HCT116 (cell line): ENCODE data around the gene VIT. TPM values are rescaled to one million over a fixed set of nuclear protein-coding genes. Genes with fewer than 3 reads are reported as not detected.

Source experiments
- ATAC-seq: fragments of 200-7000 bp; cut with Tn5 transposase; 2 replicates; pipeline ENCODE4 v1.9.1; 2020; ENCODE audit warnings: mild to moderate bottlenecking, moderate library complexity
- BruUV-seq: library from RNA; stranded (reverse); fragments of 400-500 nt; replicated peaks from 2 replicates; lab custom pipeline; 2021; lab: Mats Ljungman, UMichigan
- CTCF ChIA-PET: fragments of 300-600 bp; sonication (Branson Sonifier 250); formaldehyde crosslinking; loops from one replicate; lab custom pipeline; 2021; ENCODE audit warnings: antibody characterized with exemption; lab: Charles Lee
- POLR2A ChIA-PET: fragments of 300-600, 350-600 bp; sonication (Branson Sonifier 250); formaldehyde crosslinking; loops from one replicate; lab custom pipeline; 2021; ENCODE audit warnings: antibody characterized with exemption; lab: Charles Lee
- RAD21 ChIA-PET, 2 experiments: fragments of 300-600 bp; sonication (Branson Sonifier 250); formaldehyde crosslinking; loops; one replicate each; lab custom pipeline; 2023; ENCODE audit warnings: low total read pairs in 2 of 2; ENCODE audit not compliant: uncharacterized antibody in 2 of 2, unreplicated experiment in 2 of 2, low non-redundant PET in 1 of 2; lab: Charles Lee
- DNase-seq: peaks from one replicate; pipeline ENCODE4 v3.0.0-alpha.2; 2010; ENCODE audit warnings: low read depth, low spot score
- H2AFZ ChIP-seq: fragments of 200-600 bp; shearing (Covaris generic), sonication (generic); 2 replicates; pipeline ENCODE4 v1.6.1; 2017; ENCODE audit warnings: low read depth, mixed run types, mixed read lengths, antibody characterized with exemption, low read length; ENCODE audit not compliant: poor library complexity, severe bottlenecking
- H3K27ac ChIP-seq: 2 replicates; pipeline ENCODE4 v1.5.1; 2012; ENCODE audit warnings: low read depth, low read length
- H3K27me3 ChIP-seq: fragments of 200-600 bp; sonication (generic); 2 replicates; pipeline ENCODE4 v1.6.1; 2016; ENCODE audit warnings: mixed run types, low read length, mixed read lengths; ENCODE audit not compliant: insufficient read depth
- H3K36me3 ChIP-seq, 2 experiments: fragments of 200-500 bp in 1 of 2; fragments of 200-600 bp in 1 of 2; sonication (Bioruptor generic) in 1 of 2; sonication (generic) in 1 of 2; 2 replicates each; pipeline versions ENCODE4 v1.5.1 to v1.6.1; 2014 to 2016; ENCODE audit warnings: low read length in 2 of 2, inconsistent platforms in 1 of 2, mixed read lengths in 1 of 2, mixed run types in 1 of 2; ENCODE audit not compliant: insufficient read depth in 2 of 2, control insufficient read depth in 1 of 2
- H3K4me1 ChIP-seq, 2 experiments: fragments of 200-600 bp in 1 of 2; sonication (generic) in 1 of 2; 2 replicates each; pipeline versions ENCODE4 v1.5.1 to v1.6.1; 2012 to 2017; ENCODE audit warnings: low read length in 2 of 2, inconsistent platforms in 1 of 2, mild to moderate bottlenecking in 1 of 2, mixed read lengths in 1 of 2, mixed run types in 1 of 2, moderate library complexity in 1 of 2; ENCODE audit not compliant: insufficient read depth in 2 of 2, control insufficient read depth in 1 of 2
- H3K4me2 ChIP-seq: fragments of 200-600 bp; sonication (generic); 2 replicates; pipeline ENCODE4 v1.6.1; 2017; ENCODE audit warnings: mixed run types, low read length, mixed read lengths
- H3K4me3 ChIP-seq, 2 experiments: fragments of 200-600 bp in 1 of 2; sonication (generic) in 1 of 2; replicated peaks in 1 of 2; 2 replicates each; pipeline ENCODE4 v1.5.1; 2011 to 2016; ENCODE audit warnings: low read length in 2 of 2, control low read depth in 1 of 2, low read depth in 1 of 2, mild to moderate bottlenecking in 1 of 2, mixed read lengths in 1 of 2, mixed run types in 1 of 2
- H3K79me2 ChIP-seq: fragments of 200-600 bp; sonication (generic); 2 replicates; pipeline ENCODE4 v1.6.1; 2017; ENCODE audit warnings: mild to moderate bottlenecking, mixed run types, low read length, moderate library complexity, mixed read lengths; ENCODE audit not compliant: insufficient read depth
- H3K9ac ChIP-seq: fragments of 200-600 bp; sonication (generic); 2 replicates; pipeline ENCODE4 v1.6.1; 2016; ENCODE audit warnings: low read length, mixed read lengths
- H3K9me2 ChIP-seq: fragments of 200-600 bp; sonication (generic), shearing (Covaris generic); 2 replicates; pipeline ENCODE4 v1.6.1; 2017; ENCODE audit warnings: mixed run types, mild to moderate bottlenecking, moderate library complexity; ENCODE audit not compliant: insufficient read depth
- H3K9me3 ChIP-seq, 2 experiments: fragments of 200-500 bp in 1 of 2; fragments of 200-600 bp in 1 of 2; sonication (Bioruptor generic) in 1 of 2; sonication (generic) in 1 of 2; 2 replicates each; pipeline ENCODE4 v1.6.1; 2014 to 2017; ENCODE audit warnings: low read length in 2 of 2, mixed read lengths in 2 of 2, inconsistent platforms in 1 of 2, low read depth in 1 of 2, mild to moderate bottlenecking in 1 of 2, mixed run types in 1 of 2, moderate library complexity in 1 of 2; ENCODE audit not compliant: control insufficient read depth in 1 of 2, insufficient read depth in 1 of 2
- H4K20me1 ChIP-seq: fragments of 200-600 bp; sonication (generic), shearing (Covaris generic); 2 replicates; pipeline ENCODE4 v1.6.1; 2017; ENCODE audit warnings: mixed run types, mild to moderate bottlenecking, moderate library complexity; ENCODE audit not compliant: insufficient read depth
- CBX3 ChIP-seq: IDR thresholded peaks from 2 replicates; pipeline ENCODE4 v1.6.1; 2012; ENCODE audit warnings: low read depth
- CEBPB ChIP-seq: IDR thresholded peaks from 2 replicates; pipeline ENCODE4 v1.6.1; 2012; ENCODE audit warnings: low read depth
- EZH2 ChIP-seq: fragments of 200-600 bp; sonication (generic); IDR thresholded peaks from 2 replicates; pipeline ENCODE4 v1.6.1; 2017; ENCODE audit warnings: antibody characterized with exemption, mixed run types
- EZH2phosphoT487 ChIP-seq: fragments of 200-600 bp; IDR thresholded peaks from 2 replicates; pipeline ENCODE4 v1.6.1; 2018; ENCODE audit warnings: antibody characterized with exemption, borderline replicate concordance
- FOSL1 ChIP-seq: IDR thresholded peaks from 2 replicates; pipeline ENCODE4 v1.6.1; 2012; ENCODE audit warnings: low read depth
- JUND ChIP-seq: IDR thresholded peaks from 2 replicates; pipeline ENCODE4 v1.6.1; 2012
- POLR2A ChIP-seq: IDR thresholded peaks from 2 replicates; pipeline ENCODE4 v1.7.0; 2011; ENCODE audit warnings: borderline replicate concordance; ENCODE audit not compliant: insufficient read depth, insufficient read length; ENCODE audit errors: extremely low read depth
- POLR2AphosphoS5 ChIP-seq: IDR thresholded peaks from 2 replicates; pipeline ENCODE4 v1.6.1; 2011; ENCODE audit warnings: mild to moderate bottlenecking, low read depth, low read length, moderate library complexity
- SIN3A ChIP-seq: IDR thresholded peaks from 2 replicates; pipeline ENCODE4 v1.6.1; 2012; ENCODE audit warnings: low read depth
- YY1 ChIP-seq: IDR thresholded peaks from 2 replicates; pipeline ENCODE4 v1.6.1; 2011; ENCODE audit warnings: low read length, low read depth, moderate library complexity, mild to moderate bottlenecking; ENCODE audit not compliant: insufficient replicate concordance; ENCODE audit errors: extremely low read depth
- intact Hi-C: fragments of 100-400 bp; cut with micrococcal nuclease; formaldehyde crosslinking; loops from 2 replicates; pipeline ENCODE4 v1.10.0; 2022
- total RNA-seq: library from RNA; stranded (reverse); gene quantifications from one replicate; pipeline ENCODE4 v1.2.1, GENCODE V29; 2021; ENCODE audit not compliant: unreplicated experiment
- TF ChIP-seq, protein P1 (sequence below), 3 experiments: fragments of 200-600 bp in 1 of 3; sonication (generic) in 1 of 3; IDR thresholded peaks in 2 of 3; conservative IDR thresholded peaks in 1 of 3; 2 replicates each; pipeline ENCODE4 v1.5.1; 2012 to 2017; ENCODE audit warnings: low read depth in 2 of 3, low read length in 2 of 3, antibody characterized with exemption in 1 of 3, borderline replicate concordance in 1 of 3, control low read depth in 1 of 3, mild to moderate bottlenecking in 1 of 3, mixed read lengths in 1 of 3, mixed run types in 1 of 3, moderate library complexity in 1 of 3; ENCODE audit not compliant: insufficient read depth in 1 of 3
- TF ChIP-seq, protein P2 (sequence below): IDR thresholded peaks from 2 replicates; pipeline ENCODE4 v1.6.1; 2012; ENCODE audit warnings: low read depth
- TF ChIP-seq, protein P3 (sequence below): IDR thresholded peaks from 2 replicates; pipeline ENCODE4 v1.6.1; 2012

Gene VIT
- total RNA-seq, 1 experiment from 2014 or later: not detected

DNA sequence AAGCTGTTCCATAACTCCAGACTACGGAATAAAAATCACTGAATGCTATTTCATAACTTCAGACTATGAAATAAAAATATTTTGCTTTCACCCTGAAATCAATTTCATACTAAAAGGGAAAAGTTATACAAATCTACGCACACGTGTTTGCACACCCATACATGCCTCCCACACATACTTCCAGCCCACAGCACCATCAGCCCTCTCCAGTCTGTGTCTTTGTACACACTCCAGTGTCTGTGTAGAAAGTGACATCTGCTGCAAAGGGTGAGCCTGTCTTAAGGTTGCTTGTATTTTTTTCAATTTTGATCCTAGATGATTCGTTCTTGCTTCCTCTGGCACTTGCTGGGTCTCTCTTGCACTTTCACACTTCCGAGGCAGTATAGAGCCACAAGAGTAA, 53.6 kb downstream of the VIT start (continued):
- TF ChIP-seq CEBPB (no peak), POLR2A (no peak)
- TF ChIP-seq, all 23 proteins: peak for 0

DNA sequence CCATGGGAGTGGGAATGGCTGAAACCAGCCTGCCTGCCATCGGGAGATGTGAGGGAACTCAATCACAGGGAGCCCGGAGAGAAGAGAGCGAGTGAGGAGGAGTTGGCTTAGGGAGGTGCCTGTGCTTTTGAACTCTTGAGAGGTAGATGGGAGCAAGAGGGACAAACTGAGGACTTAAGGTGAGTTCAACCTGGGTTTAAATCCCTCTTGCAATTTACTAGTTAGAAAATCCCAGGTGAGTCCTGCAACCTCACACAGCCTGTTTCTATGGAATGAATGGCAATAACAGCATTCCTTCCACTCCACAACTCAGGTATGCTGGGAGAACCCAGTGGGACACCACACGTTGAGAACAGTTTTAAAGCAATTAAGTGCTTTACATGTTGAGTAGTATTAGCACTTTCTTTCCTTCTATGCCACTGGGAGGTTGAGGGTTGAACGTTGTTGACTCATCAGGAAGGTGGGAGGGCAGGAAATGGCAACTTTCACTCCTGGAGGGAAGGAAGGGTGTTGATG, 57.3 kb downstream of the VIT start:
- ATAC-seq: no peak
- intact Hi-C loops: loop anchor here (10.0 kb wide), 1 partner anchor 249 kb away; no protein-coding TSS in a partner anchor
- ChIA-PET RAD21 (no interaction called here), CTCF (interaction anchor here (1.7 kb wide), 1 partner anchor 17 kb away, joined by 5 read pairs; no protein-coding TSS in a partner anchor), POLR2A (no interaction called here)
- no peak for TF ChIP-seq EZH2
- no peak for TF ChIP-seq POLR2AphosphoS5
- no peak for TF ChIP-seq FOSL1
- TF ChIP-seq YY1: no peak
- TF ChIP-seq, protein P1, sequence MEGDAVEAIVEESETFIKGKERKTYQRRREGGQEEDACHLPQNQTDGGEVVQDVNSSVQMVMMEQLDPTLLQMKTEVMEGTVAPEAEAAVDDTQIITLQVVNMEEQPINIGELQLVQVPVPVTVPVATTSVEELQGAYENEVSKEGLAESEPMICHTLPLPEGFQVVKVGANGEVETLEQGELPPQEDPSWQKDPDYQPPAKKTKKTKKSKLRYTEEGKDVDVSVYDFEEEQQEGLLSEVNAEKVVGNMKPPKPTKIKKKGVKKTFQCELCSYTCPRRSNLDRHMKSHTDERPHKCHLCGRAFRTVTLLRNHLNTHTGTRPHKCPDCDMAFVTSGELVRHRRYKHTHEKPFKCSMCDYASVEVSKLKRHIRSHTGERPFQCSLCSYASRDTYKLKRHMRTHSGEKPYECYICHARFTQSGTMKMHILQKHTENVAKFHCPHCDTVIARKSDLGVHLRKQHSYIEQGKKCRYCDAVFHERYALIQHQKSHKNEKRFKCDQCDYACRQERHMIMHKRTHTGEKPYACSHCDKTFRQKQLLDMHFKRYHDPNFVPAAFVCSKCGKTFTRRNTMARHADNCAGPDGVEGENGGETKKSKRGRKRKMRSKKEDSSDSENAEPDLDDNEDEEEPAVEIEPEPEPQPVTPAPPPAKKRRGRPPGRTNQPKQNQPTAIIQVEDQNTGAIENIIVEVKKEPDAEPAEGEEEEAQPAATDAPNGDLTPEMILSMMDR (IDR thresholded peaks at IDR 0.05 in 2 of 3, conservative IDR thresholded peaks at IDR 0.05 in 1 of 3; ENCODE audit: borderline replicate concordance in 1 of 3, insufficient read depth in 1 of 3, low read depth in 2 of 3, low read length in 2 of 3): no peak
- TF ChIP-seq SIN3A: no peak
- no peak for TF ChIP-seq CBX3
- no peak for TF ChIP-seq EZH2phosphoT487
- TF ChIP-seq, protein P2, sequence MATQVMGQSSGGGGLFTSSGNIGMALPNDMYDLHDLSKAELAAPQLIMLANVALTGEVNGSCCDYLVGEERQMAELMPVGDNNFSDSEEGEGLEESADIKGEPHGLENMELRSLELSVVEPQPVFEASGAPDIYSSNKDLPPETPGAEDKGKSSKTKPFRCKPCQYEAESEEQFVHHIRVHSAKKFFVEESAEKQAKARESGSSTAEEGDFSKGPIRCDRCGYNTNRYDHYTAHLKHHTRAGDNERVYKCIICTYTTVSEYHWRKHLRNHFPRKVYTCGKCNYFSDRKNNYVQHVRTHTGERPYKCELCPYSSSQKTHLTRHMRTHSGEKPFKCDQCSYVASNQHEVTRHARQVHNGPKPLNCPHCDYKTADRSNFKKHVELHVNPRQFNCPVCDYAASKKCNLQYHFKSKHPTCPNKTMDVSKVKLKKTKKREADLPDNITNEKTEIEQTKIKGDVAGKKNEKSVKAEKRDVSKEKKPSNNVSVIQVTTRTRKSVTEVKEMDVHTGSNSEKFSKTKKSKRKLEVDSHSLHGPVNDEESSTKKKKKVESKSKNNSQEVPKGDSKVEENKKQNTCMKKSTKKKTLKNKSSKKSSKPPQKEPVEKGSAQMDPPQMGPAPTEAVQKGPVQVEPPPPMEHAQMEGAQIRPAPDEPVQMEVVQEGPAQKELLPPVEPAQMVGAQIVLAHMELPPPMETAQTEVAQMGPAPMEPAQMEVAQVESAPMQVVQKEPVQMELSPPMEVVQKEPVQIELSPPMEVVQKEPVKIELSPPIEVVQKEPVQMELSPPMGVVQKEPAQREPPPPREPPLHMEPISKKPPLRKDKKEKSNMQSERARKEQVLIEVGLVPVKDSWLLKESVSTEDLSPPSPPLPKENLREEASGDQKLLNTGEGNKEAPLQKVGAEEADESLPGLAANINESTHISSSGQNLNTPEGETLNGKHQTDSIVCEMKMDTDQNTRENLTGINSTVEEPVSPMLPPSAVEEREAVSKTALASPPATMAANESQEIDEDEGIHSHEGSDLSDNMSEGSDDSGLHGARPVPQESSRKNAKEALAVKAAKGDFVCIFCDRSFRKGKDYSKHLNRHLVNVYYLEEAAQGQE: no peak
- TF ChIP-seq JUND: no peak
- TF ChIP-seq, protein P3, sequence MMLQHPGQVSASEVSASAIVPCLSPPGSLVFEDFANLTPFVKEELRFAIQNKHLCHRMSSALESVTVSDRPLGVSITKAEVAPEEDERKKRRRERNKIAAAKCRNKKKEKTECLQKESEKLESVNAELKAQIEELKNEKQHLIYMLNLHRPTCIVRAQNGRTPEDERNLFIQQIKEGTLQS: no peak
- no peak overlapping the region for H3K27ac ChIP-seq
- H3K4me2 ChIP-seq: peak overlapping the region; percentile 31; the same call in 1 of the 2 replicates
- no peaks in the 10 kb centered on the region for H3K36me3 ChIP-seq
- no peak for DNase-seq
- H3K79me2 ChIP-seq: no peaks in the 10 kb centered on the region
- H4K20me1 ChIP-seq: no peaks in the 10 kb centered on the region
- no peaks in the 10 kb centered on the region for H3K9me2 ChIP-seq
- no TSS peak for BruUV-seq
- peaks cover 0 to 6% of the 10 kb centered on the region in 2 experiments; a peak in 1 of 4 replicates for H3K4me1 ChIP-seq
- no peak overlapping the region for H3K4me3 ChIP-seq
- no peaks in the 10 kb centered on the region; the same call in 1 of the 2 replicates for H3K27me3 ChIP-seq
- no peak overlapping the region for H3K9ac ChIP-seq
- H3K9me3 ChIP-seq: no peaks in the 10 kb centered on the region
- H2AFZ ChIP-seq: no peak overlapping the region
